ENCODE results near the gene ADCY2. TPM values are rescaled to one million over a fixed set of nuclear protein-coding genes. Genes with fewer than 3 reads are reported as not detected.

ADCY2 gene
- total RNA-seq, 3 donors from 2014 or later: 1.7 to 14.8 (median 2.2) TPM

GRCh38 chr5:7728076-7728475 is 332.1 kb downstream of the ADCY2 start:
- TF ChIP-seq, protein P1, sequence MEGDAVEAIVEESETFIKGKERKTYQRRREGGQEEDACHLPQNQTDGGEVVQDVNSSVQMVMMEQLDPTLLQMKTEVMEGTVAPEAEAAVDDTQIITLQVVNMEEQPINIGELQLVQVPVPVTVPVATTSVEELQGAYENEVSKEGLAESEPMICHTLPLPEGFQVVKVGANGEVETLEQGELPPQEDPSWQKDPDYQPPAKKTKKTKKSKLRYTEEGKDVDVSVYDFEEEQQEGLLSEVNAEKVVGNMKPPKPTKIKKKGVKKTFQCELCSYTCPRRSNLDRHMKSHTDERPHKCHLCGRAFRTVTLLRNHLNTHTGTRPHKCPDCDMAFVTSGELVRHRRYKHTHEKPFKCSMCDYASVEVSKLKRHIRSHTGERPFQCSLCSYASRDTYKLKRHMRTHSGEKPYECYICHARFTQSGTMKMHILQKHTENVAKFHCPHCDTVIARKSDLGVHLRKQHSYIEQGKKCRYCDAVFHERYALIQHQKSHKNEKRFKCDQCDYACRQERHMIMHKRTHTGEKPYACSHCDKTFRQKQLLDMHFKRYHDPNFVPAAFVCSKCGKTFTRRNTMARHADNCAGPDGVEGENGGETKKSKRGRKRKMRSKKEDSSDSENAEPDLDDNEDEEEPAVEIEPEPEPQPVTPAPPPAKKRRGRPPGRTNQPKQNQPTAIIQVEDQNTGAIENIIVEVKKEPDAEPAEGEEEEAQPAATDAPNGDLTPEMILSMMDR (IDR thresholded peaks at IDR 0.05): no peak
- ATAC-seq (no peak), DNase-seq (no peak)
- Histone ChIP-seq H3K9me3 (no peaks in the 10 kb centered on the region), H3K4me1 (ENCODE audit: low read depth) (no peaks in the 10 kb centered on the region), H3K4me3 (no peak overlapping the region), H3K36me3 (ENCODE audit: low read depth) (no peaks in the 10 kb centered on the region)
- intact Hi-C loops (cut with DNase I, micrococcal nuclease): no loop called here

DNA sequence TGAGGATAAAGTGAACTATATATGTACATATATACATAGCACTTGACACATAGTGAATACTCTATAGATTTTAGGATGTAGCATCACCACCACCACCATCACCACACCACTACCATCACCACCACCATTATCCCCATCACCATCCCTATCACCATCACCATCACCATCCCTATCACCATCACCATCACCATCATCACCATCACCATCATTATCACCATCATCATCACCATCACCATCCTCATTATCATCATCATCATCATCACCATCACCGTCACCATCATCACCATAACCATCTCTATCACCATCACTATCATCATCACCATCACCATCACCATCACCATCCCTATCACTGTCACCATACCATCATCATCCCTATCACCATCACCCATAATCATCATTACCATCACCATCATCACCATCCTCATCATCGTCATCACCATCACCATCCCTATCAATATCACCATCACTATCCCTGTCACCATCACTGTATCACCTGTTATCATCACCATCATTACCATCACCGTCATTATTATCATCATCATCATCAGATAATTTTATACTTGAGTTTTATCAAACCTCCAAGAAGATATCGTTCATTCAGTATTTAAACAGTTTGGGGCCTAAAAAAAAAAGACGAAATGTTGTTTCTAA is 345.6 kb downstream of the ADCY2 start:
- intact Hi-C loops (cut with DNase I, micrococcal nuclease): loop anchor here in 1 of 2 donors (10.0 kb wide), 1 partner anchor 337 kb away; no protein-coding TSS in a partner anchor
- Histone ChIP-seq H3K9me3 (no peaks in the 10 kb centered on the region), H3K36me3 (ENCODE audit: low read depth) (no peaks in the 10 kb centered on the region), H3K4me1 (ENCODE audit: low read depth) (no peaks in the 10 kb centered on the region), H3K4me3 (no peak overlapping the region)
- no peak for ATAC-seq
- DNase-seq: no peak
- TF ChIP-seq, protein P1 (IDR thresholded peaks at IDR 0.05): no peak

DNA sequence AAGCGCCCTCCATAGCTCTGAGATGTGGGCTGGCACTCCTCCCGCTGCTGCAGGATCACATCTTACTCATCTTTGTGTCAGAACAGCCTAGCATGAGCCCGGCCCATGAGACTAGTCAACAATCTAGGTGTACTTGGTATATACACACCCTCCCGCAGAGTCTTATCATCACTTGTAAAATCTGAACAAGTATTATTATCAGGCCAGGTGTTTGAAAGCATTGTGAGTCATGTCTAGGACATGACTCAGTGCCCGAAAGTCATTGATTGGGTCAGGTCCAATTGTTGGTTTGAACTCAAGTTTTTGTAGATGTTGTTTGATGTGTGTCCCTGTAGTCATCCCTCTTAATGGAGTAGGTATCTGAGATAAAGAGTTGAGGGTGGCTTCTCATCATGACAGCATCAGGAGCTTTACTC is 346.3 kb downstream of the ADCY2 start:
- Histone ChIP-seq H3K36me3 (ENCODE audit: low read depth) (no peaks in the 10 kb centered on the region), H3K4me1 (ENCODE audit: low read depth) (no peaks in the 10 kb centered on the region), H3K9me3 (no peaks in the 10 kb centered on the region), H3K4me3 (no peak overlapping the region)
- intact Hi-C loops (cut with DNase I, micrococcal nuclease): loop anchor here in 1 of 2 donors (10.0 kb wide), 1 partner anchor 337 kb away; no protein-coding TSS in a partner anchor
- ATAC-seq: peak; percentile 66
- no peak for DNase-seq
- TF ChIP-seq, protein P1 (IDR thresholded peaks at IDR 0.05): no peak

GRCh38 chr5:7745882-7746610 is 350.1 kb downstream of the ADCY2 start:
- Histone ChIP-seq H3K4me3 (no peak overlapping the region), H3K9me3 (no peaks in the 10 kb centered on the region), H3K36me3 (ENCODE audit: low read depth) (no peaks in the 10 kb centered on the region), H3K4me1 (ENCODE audit: low read depth) (no peaks in the 10 kb centered on the region)
- peak in 2 of 3 donors; percentile 55 to 84 for DNase-seq
- intact Hi-C loops (cut with DNase I, micrococcal nuclease): loop anchor here in 1 of 2 donors (10.0 kb wide), 1 partner anchor 341 kb away; no protein-coding TSS in a partner anchor
- peak; percentile 67 for ATAC-seq
- TF ChIP-seq, protein P1 (IDR thresholded peaks at IDR 0.05): no peak

GRCh38 chr5:7747728-7748127 is 351.8 kb downstream of the ADCY2 start:
- H3K4me1 ChIP-seq (ENCODE audit: low read depth): no peaks in the 10 kb centered on the region
- ATAC-seq: no peak
- TF ChIP-seq, protein P1 (IDR thresholded peaks at IDR 0.05): no peak
- no peaks in the 10 kb centered on the region for H3K9me3 ChIP-seq
- intact Hi-C loops (cut with DNase I, micrococcal nuclease): loop anchor here in 1 of 2 donors (10.0 kb wide), 1 partner anchor 343 kb away; no protein-coding TSS in a partner anchor
- no peak overlapping the region for H3K4me3 ChIP-seq
- no peaks in the 10 kb centered on the region for H3K36me3 ChIP-seq (ENCODE audit: low read depth)
- no peak for DNase-seq

Data from mucosa of descending colon (tissue), 3 donors.